Lung (tissue), 12 donors: ENCODE data around the gene DNAJC5G. TPM values are rescaled to one million over a fixed set of nuclear protein-coding genes. Genes with fewer than 3 reads are reported as not detected.

Experiments
- ATAC-seq: fragments of 200-7000 bp; cut with Tn5 transposase; one replicate; pipeline ENCODE4 v1.9.1; 2020; ENCODE audit warnings: moderate number of reproducible peaks; ENCODE audit not compliant: insufficient read depth, low FRiP score
- DNase-seq, 3 donors: peaks; one replicate each; pipeline ENCODE4 v3.0.0-alpha.2; 2013 to 2017
- H3K27ac ChIP-seq, 2 donors: one replicate each; pipeline ENCODE4 v1.5.1; 2013; ENCODE audit warnings: mild to moderate bottlenecking in 2 of 2, moderate library complexity in 2 of 2, control low read depth in 1 of 2, inconsistent platforms in 1 of 2, low read depth in 1 of 2, low read length in 1 of 2
- H3K27me3 ChIP-seq, 3 donors: one replicate each; pipeline ENCODE4 v1.5.1; 2013; ENCODE audit warnings: low read length in 2 of 3; ENCODE audit not compliant: control insufficient read depth in 3 of 3, insufficient read depth in 3 of 3
- H3K36me3 ChIP-seq, 4 donors: one replicate each; pipeline ENCODE4 v1.5.1; 2013; ENCODE audit warnings: low read length in 4 of 4, mild to moderate bottlenecking in 1 of 4, moderate library complexity in 1 of 4; ENCODE audit not compliant: control insufficient read depth in 4 of 4, insufficient read depth in 4 of 4
- H3K4me1 ChIP-seq, 5 donors: one replicate each; pipeline ENCODE4 v1.5.1; 2013; ENCODE audit warnings: low read length in 5 of 5, mild to moderate bottlenecking in 2 of 5, moderate library complexity in 1 of 5; ENCODE audit not compliant: control insufficient read depth in 5 of 5, insufficient read depth in 5 of 5
- H3K4me3 ChIP-seq: one replicate; pipeline ENCODE4 v1.5.1; 2013; ENCODE audit warnings: mild to moderate bottlenecking, control low read depth, moderate library complexity
- H3K9ac ChIP-seq, 2 donors: one replicate each; pipeline ENCODE4 v1.5.1; 2013; ENCODE audit warnings: low read length in 2 of 2, control low read depth in 1 of 2; ENCODE audit not compliant: insufficient read depth in 1 of 2
- H3K9me3 ChIP-seq, 4 donors: one replicate each; pipeline ENCODE4 v1.5.1; 2013; ENCODE audit warnings: low read length in 3 of 4, mild to moderate bottlenecking in 1 of 4, moderate library complexity in 1 of 4; ENCODE audit not compliant: control insufficient read depth in 4 of 4, insufficient read depth in 3 of 4
- CTCF ChIP-seq: IDR thresholded peaks from 2 replicates; pipeline ENCODE4 v1.5.1; 2012; ENCODE audit warnings: mild to moderate bottlenecking; ENCODE audit errors: control extremely low read depth, extremely low read depth
- WGBS, 2 donors: extraction: QIAGEN DNeasy Blood & Tissue Kit; methylation state at CpG; one replicate each; pipeline ENCODE4 v1.1.7; 2013; 5-methylcytosine and 5-hydroxymethylcytosine counted together
- polyA plus RNA-seq, 2 donors: library from polyadenylated mRNA; stranded (reverse); fragments of 200-250 nt; gene quantifications; one replicate each; pipeline ENCODE4 v1.2.1, GENCODE V29; 2013
- total RNA-seq, 2 donors: library from RNA; depleted of rRNA in 1 of 2; stranded (reverse); fragments of >200 nt in 1 of 2; gene quantifications; one replicate each; pipeline ENCODE4 v1.2.1, GENCODE V29; 2014 to 2021
- donor health status: control.
- donor health status: control.
- donor health status: Bipolar disorder and iron deficiency.
- donor health status: healthy.
- donor health status: DM: yes; HTN: yes; CAD: no.

DNAJC5G gene
- total and polyA plus RNA-seq, 4 donors: not detected

- ATAC-seq (peak; percentile 72), DNase-seq (peak; percentile 45 to 73 (median 55))
- H3K9me3 ChIP-seq: peaks cover 0 to 7% (median 0%) of the 10 kb centered on the region in 4 donors
- H3K36me3 ChIP-seq: peaks cover 0 to 1% (median 0%) of the 10 kb centered on the region in 4 donors
- whole genome bisulfite sequencing, 2 donors: 20 to 27% methylated on average over 25 of the region's 25 CpGs
- no peak overlapping the region for H3K9ac ChIP-seq
- H3K4me1 ChIP-seq: peaks cover 0 to 20% (median 0%) of the 10 kb centered on the region in 5 donors
- TF ChIP-seq CTCF: peak; percentile 88
- H3K4me3 ChIP-seq: no peak overlapping the region
- H3K27me3 ChIP-seq: peaks cover 0 to 36% (median 30%) of the 10 kb centered on the region in 3 donors
- H3K27ac ChIP-seq: no peak overlapping the region
Measured at GRCh38 chr2:27303093-27304025, 28.1 kb downstream of the DNAJC5G start.

- peaks cover 0 to 20% (median 0%) of the 10 kb centered on the region in 5 donors for H3K4me1 ChIP-seq
- ATAC-seq: no peak
- DNase-seq: no peak
- no peak overlapping the region for H3K27ac ChIP-seq
- 89 to 91% methylated on average over 13 of the region's 13 CpGs for WGBS, 2 donors
- H3K4me3 ChIP-seq: no peak overlapping the region
- H3K9ac ChIP-seq: no peak overlapping the region
- H3K36me3 ChIP-seq: peaks cover 0 to 7% (median 1%) of the 10 kb centered on the region in 4 donors
- peaks cover 0 to 11% (median 0%) of the 10 kb centered on the region in 4 donors for H3K9me3 ChIP-seq
- TF ChIP-seq CTCF: no peak
- H3K27me3 ChIP-seq: peaks cover 0 to 44% (median 34%) of the 10 kb centered on the region in 3 donors
Measured at GRCh38 chr2:27304488-27305240, 29.4 kb downstream of the DNAJC5G start.

- WGBS, 2 donors: 90 to 93% methylated on average over 16 of the region's 16 CpGs
- peaks cover 0 to 10% (median 2%) of the 10 kb centered on the region in 4 donors for H3K36me3 ChIP-seq
- ATAC-seq: no peak
Measured at GRCh38 chr2:27305516-27305915, 30.3 kb downstream of the DNAJC5G start.

More at GRCh38 chr2:27305516-27305915, 30.3 kb downstream of the DNAJC5G start:
- TF ChIP-seq CTCF: no peak
- H3K4me1 ChIP-seq: peaks cover 0 to 20% (median 0%) of the 10 kb centered on the region in 5 donors
- no peak overlapping the region for H3K9ac ChIP-seq
- H3K27me3 ChIP-seq: peaks cover 0 to 44% (median 34%) of the 10 kb centered on the region in 3 donors
- no peak overlapping the region for H3K4me3 ChIP-seq
- no peak for DNase-seq
- no peak overlapping the region for H3K27ac ChIP-seq
- H3K9me3 ChIP-seq: peaks cover 0 to 11% (median 0%) of the 10 kb centered on the region in 4 donors
